Transverse colon (tissue), 4 donors: ENCODE results near the gene SDF2L1.

ENCODE experiments used
- CTCF ChIP-seq, 5 experiments: fragments of 200-600 bp in 3 of 5; fragments of 450-650 bp in 2 of 5; sonication (generic) in 3 of 5; IDR thresholded peaks; 1 replicate in 2 of 5; 2 replicates in 3 of 5; pipeline ENCODE4 v1.5.1; 2016 to 2017; ENCODE audit warnings: antibody characterized with exemption in 5 of 5, inconsistent platforms in 3 of 5, mild to moderate bottlenecking in 2 of 5, moderate library complexity in 1 of 5
- EP300 ChIP-seq: sonication (generic); formaldehyde crosslinking; IDR thresholded peaks from one replicate; pipeline ENCODE4 v1.6.1; 2017; ENCODE audit warnings: antibody characterized with exemption, low read depth
- POLR2A ChIP-seq: fragments of 450-650 bp; IDR thresholded peaks from one replicate; pipeline ENCODE4 v1.6.1; 2016; ENCODE audit warnings: antibody characterized with exemption, mild to moderate bottlenecking, moderate library complexity
- POLR2AphosphoS5 ChIP-seq, 3 donors: sonication (generic); formaldehyde crosslinking; IDR thresholded peaks; one replicate each; pipeline ENCODE4 v1.6.1; 2016; ENCODE audit warnings: antibody characterized with exemption in 3 of 3

- TF ChIP-seq CTCF (IDR thresholded peaks at IDR 0.05) (no peak), POLR2A (no peak), POLR2AphosphoS5 (IDR thresholded peaks at IDR 0.05) (no peak), EP300 (no peak)
Measured at GRCh38 chr22:21672107-21672629, 30.1 kb downstream of the SDF2L1 start.
